Epidermal melanocyte (primary cell): ENCODE measurements around the gene SAA4.
"Not testable (repeated sequence)": the region's sequence is repeated elsewhere in the genome, so short reads cannot be mapped to it uniquely, and the experiment has no call there.

ENCODE experiments used
- DNase-seq: peaks from one replicate; pipeline ENCODE4 v3.0.0; 2011; ENCODE audit warnings: low spot score; ENCODE audit not compliant: insufficient read length

Gene SAA4

DNA sequence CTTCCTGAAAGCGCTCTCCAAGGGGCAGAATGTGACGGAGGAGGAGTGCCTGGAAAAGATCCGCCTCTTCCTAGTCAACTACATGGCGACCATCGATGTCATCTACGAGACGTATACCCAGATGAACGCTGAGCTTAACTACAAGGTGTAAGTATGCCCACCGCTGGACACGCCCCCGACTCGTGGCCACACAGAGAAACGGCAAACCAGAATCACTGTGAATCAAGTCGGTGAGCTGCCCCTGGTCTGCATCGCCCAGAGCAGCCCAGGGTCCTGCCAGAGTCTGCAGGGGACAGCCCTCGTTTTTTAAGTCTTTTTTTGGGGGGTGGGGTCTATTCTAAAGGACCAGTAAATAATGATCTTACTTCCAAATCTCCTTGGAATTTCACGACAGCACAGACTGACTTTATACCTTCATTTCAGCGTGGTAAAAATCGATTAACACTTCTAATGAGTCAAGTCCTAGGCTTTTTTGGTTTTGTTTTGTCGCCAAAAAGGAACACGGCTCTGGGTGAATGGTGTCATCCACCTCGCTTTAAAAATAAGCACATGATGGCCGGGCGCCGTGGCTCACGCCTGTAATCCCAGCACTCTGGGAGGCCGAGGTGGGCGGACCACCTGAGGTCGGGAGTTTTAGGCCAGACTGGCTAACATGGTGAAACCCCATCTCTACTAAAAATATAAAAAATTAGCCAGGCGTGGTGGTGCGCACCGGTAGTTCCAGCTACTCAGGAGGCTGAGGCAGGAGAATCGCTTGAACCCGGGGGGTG is 46.9 kb downstream of the SAA4 start:
- not testable (repeated sequence) for DNase-seq

DNA sequence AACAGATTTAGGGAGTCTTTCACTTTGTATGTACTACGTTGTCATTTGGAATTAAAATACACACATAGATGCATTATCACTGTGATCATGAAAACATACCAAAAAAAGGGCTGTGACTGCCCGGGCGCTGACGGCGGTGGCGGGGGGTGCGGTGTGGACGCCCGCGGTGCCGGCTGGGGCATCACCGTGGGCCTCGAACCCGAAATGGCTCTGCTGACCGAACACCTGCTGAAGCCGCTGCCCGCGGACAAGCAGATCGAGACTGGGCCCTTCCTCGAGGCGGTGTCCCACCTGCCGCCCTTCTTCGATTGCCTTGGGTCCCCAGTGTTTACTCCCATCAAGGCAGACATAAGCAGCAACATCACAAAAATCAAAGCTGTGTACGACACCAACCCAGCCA is 47.8 kb downstream of the SAA4 start:
- DNase-seq: no peak
